Gastroesophageal sphincter (tissue), 4 donors: Measurements from ENCODE around the gene SLC29A3. TPM values are rescaled to one million over a fixed set of nuclear protein-coding genes. Genes with fewer than 3 reads are reported as not detected.
A peak's percentile ranks its signal among the peaks of the same experiment; 100 is the strongest.

Experiments used
- ATAC-seq: fragments of 150-250 bp; one replicate; pipeline ENCODE4 v1.9.1; 2016; ENCODE audit warnings: mild to moderate bottlenecking, moderate library complexity
- H3K27ac ChIP-seq, 4 donors: fragments of 200-600 bp; sonication (generic) in 3 of 4; 1 replicate in 3 of 4; 2 replicates in 1 of 4; pipeline ENCODE4 v1.5.1; 2016 to 2019
- H3K27me3 ChIP-seq: fragments of 200-600 bp; sonication (generic); one replicate; pipeline ENCODE4 v1.5.1; 2019
- H3K36me3 ChIP-seq, 2 donors: fragments of 200-600 bp; sonication (generic); one replicate each; pipeline ENCODE4 v1.5.1; 2019; ENCODE audit warnings: control low read depth in 1 of 2
- H3K4me1 ChIP-seq, 3 donors: fragments of 200-600 bp; sonication (generic); 1 replicate in 2 of 3; 2 replicates in 1 of 3; pipeline ENCODE4 v1.5.1; 2016 to 2019; ENCODE audit warnings: control low read depth in 2 of 3
- H3K4me3 ChIP-seq, 2 donors: fragments of 200-600 bp; sonication (generic); one replicate each; pipeline ENCODE4 v1.5.1; 2019; ENCODE audit warnings: mild to moderate bottlenecking in 1 of 2, moderate library complexity in 1 of 2
- H3K9me3 ChIP-seq, 3 donors: fragments of 200-600 bp; sonication (generic); one replicate each; pipeline ENCODE4 v1.5.1; 2017 to 2019; ENCODE audit warnings: control low read depth in 2 of 3
- EP300 ChIP-seq: sonication (generic); formaldehyde crosslinking; IDR thresholded peaks from one replicate; pipeline ENCODE4 v1.6.1; 2017; ENCODE audit warnings: antibody characterized with exemption, mild to moderate bottlenecking
- POLR2A ChIP-seq, 2 donors: fragments of 450-650 bp; IDR thresholded peaks; one replicate each; pipeline ENCODE4 v1.6.1; 2017; ENCODE audit warnings: antibody characterized with exemption in 2 of 2, mild to moderate bottlenecking in 2 of 2, moderate library complexity in 1 of 2
- POLR2AphosphoS5 ChIP-seq: sonication (generic); formaldehyde crosslinking; IDR thresholded peaks from one replicate; pipeline ENCODE4 v1.6.1; 2017; ENCODE audit warnings: antibody characterized with exemption
- WGBS, 2 donors: methylation state at CpG; one replicate each; pipeline ENCODE4 v1.1.5; 2018; ENCODE audit warnings: low coverage in 1 of 2; 5-methylcytosine and 5-hydroxymethylcytosine counted together
- total RNA-seq, 4 donors: library from RNA; depleted of rRNA; stranded (reverse); fragments of >200 nt; gene quantifications; one replicate each; pipeline ENCODE4 v1.1.0, GENCODE V29; 2016
- TF ChIP-seq, protein P1 (sequence below), 4 experiments: fragments of 200-600 bp in 2 of 4; fragments of 450-650 bp in 2 of 4; sonication (generic) in 1 of 4; IDR thresholded peaks; one replicate each; pipeline ENCODE4 v1.5.1; 2017 to 2019; ENCODE audit warnings: antibody characterized with exemption in 4 of 4, mild to moderate bottlenecking in 2 of 4, moderate library complexity in 2 of 4

SLC29A3 gene
- total RNA-seq: 1 to 10 TPM; 3.3 to 9.8 (median 4.9) TPM

- H3K27ac ChIP-seq: peak within 1 kb of the TSS; percentile 9 to 89 (median 80)
- H3K9me3 ChIP-seq: no peaks in the 10 kb centered on the region
- H3K27me3 ChIP-seq: no peaks in the 10 kb centered on the region
- TF ChIP-seq POLR2A (IDR thresholded peaks at IDR 0.05) (peak; percentile 77 to 81), EP300 (no peak), POLR2AphosphoS5 (peak; percentile 64)
- TF ChIP-seq, protein P1, sequence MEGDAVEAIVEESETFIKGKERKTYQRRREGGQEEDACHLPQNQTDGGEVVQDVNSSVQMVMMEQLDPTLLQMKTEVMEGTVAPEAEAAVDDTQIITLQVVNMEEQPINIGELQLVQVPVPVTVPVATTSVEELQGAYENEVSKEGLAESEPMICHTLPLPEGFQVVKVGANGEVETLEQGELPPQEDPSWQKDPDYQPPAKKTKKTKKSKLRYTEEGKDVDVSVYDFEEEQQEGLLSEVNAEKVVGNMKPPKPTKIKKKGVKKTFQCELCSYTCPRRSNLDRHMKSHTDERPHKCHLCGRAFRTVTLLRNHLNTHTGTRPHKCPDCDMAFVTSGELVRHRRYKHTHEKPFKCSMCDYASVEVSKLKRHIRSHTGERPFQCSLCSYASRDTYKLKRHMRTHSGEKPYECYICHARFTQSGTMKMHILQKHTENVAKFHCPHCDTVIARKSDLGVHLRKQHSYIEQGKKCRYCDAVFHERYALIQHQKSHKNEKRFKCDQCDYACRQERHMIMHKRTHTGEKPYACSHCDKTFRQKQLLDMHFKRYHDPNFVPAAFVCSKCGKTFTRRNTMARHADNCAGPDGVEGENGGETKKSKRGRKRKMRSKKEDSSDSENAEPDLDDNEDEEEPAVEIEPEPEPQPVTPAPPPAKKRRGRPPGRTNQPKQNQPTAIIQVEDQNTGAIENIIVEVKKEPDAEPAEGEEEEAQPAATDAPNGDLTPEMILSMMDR (IDR thresholded peaks at IDR 0.05): peak in 3 of 4 experiments; percentile 60 to 72 (median 71)
- peak within 1 kb of the TSS; percentile 56 to 66 for H3K4me3 ChIP-seq
- peaks cover 0 to 29% (median 14%) of the 10 kb centered on the region in 3 donors for H3K4me1 ChIP-seq
- peaks cover 0 to 18% of the 10 kb centered on the region in 2 donors for H3K36me3 ChIP-seq
- ATAC-seq: peak; percentile 93
- 0 to 1% methylated on average over 1 to 17 of the region's 62 CpGs for WGBS, 2 donors
Observed at GRCh38 chr10:71319042-71319799, at the start of gene SLC29A3. SLC29A3 (plus strand) TSS chr10:71319259; CDS start chr10:71319310, 51 bp downstream.

- Histone ChIP-seq H3K27me3 (no peaks in the 10 kb centered on the region), H3K27ac (no peak overlapping the region), H3K9me3 (no peaks in the 10 kb centered on the region), H3K36me3 (no peaks in the 10 kb centered on the region), H3K4me1 (peaks cover 0 to 35% (median 0%) of the 10 kb centered on the region in 3 donors), H3K4me3 (no peak overlapping the region)
- ATAC-seq: no peak
- 57 to 69% methylated on average over 6 to 8 of the region's 11 CpGs for WGBS, 2 donors
- TF ChIP-seq, protein P1 (IDR thresholded peaks at IDR 0.05): no peak
- TF ChIP-seq POLR2A (IDR thresholded peaks at IDR 0.05) (no peak), EP300 (no peak), POLR2AphosphoS5 (no peak)
Observed at GRCh38 chr10:71269301-71270288, 49.5 kb upstream of the SLC29A3 start.

DNA sequence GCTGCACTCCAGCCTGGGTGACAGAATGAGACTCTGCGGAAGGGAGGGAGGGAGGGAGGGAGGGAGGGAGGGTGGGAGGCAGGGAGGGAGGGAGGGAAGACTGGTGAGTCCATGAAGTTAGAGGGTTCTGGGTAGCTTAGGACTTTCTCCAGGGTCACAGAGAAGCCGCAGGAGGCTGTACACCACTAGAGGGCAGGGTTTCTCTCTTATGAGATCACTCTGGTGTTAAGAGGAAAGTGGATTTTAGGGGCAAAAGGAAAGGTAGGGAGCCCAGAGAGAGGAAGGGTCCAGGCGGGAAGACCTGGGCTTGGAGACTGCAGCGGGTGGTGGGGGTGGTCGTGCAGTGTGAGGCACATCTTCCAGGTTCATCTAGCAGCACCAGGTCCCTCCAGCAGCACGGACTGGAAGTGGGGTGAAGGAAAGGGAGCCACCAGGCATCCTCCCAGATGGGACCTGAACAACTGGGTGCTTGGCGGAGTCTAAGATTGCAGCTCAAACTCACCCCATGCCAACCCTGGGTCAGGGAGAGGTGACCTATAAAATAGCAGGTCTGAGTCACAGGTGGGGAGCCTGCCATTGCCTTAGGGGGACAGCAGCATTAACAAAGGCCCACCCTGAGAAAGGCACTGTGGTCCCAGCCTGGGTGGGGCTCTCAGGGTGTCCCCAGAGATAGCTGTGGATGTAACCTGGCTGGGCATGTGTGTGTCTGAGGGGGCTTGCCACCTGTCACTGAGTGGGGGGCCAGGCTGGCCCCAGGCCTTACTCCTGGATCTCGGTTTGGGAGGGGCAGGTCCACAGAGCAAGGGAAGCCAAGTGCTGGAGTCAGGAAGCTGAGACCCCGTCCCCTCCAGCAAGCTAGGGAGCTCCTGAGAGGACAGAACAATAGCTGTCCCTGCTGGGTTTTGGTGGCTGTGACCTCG, 48.5 kb upstream of the SLC29A3 start:
- Histone ChIP-seq H3K27me3 (no peaks in the 10 kb centered on the region), H3K36me3 (no peaks in the 10 kb centered on the region), H3K27ac (no peak overlapping the region), H3K4me1 (peaks cover 0 to 35% (median 0%) of the 10 kb centered on the region in 3 donors), H3K9me3 (no peaks in the 10 kb centered on the region), H3K4me3 (no peak overlapping the region)
- ATAC-seq: peak; percentile 55
- 49 to 56% methylated on average over 5 to 8 of the region's 10 CpGs for WGBS, 2 donors
- TF ChIP-seq POLR2AphosphoS5 (no peak), EP300 (no peak)
- TF ChIP-seq, protein P1 (IDR thresholded peaks at IDR 0.05): peak in 3 of 4 experiments; percentile 23 to 68 (median 38)

GRCh38 chr10:71271662-71272055, 47.4 kb upstream of the SLC29A3 start:
- TF ChIP-seq, protein P1 (IDR thresholded peaks at IDR 0.05): no peak
- TF ChIP-seq POLR2A (IDR thresholded peaks at IDR 0.05) (no peak), POLR2AphosphoS5 (no peak), EP300 (no peak)
- no peaks in the 10 kb centered on the region for H3K27me3 ChIP-seq
- H3K36me3 ChIP-seq: no peaks in the 10 kb centered on the region
- H3K9me3 ChIP-seq: no peaks in the 10 kb centered on the region
- no peak overlapping the region for H3K4me3 ChIP-seq
- H3K4me1 ChIP-seq: peaks cover 0 to 27% (median 0%) of the 10 kb centered on the region in 3 donors
- no CpG with 5 or more reads among the region's 14 CpGs for WGBS, 2 donors
- no peak for ATAC-seq
- no peak overlapping the region for H3K27ac ChIP-seq
